Mesodermal cell (in vitro differentiated cells): ENCODE results near the gene TTC13.

ENCODE experiments used
- H3K27ac ChIP-seq: 2 replicates; pipeline ENCODE4 v1.7.0; 2013; ENCODE audit warnings: mild to moderate bottlenecking, low read depth, low read length, moderate library complexity; ENCODE audit not compliant: severe bottlenecking
- H3K36me3 ChIP-seq: 2 replicates; pipeline ENCODE4 v1.7.1; 2013; ENCODE audit warnings: mild to moderate bottlenecking, low read length, moderate library complexity; ENCODE audit not compliant: control insufficient read depth, insufficient read depth
- H3K4me1 ChIP-seq: one replicate; pipeline ENCODE4 v1.7.1; 2013; ENCODE audit warnings: mild to moderate bottlenecking, low read length; ENCODE audit not compliant: insufficient read depth, control insufficient read depth, poor library complexity, severe bottlenecking
- H3K4me3 ChIP-seq: 2 replicates; pipeline ENCODE4 v1.7.0; 2013; ENCODE audit warnings: low read length, control low read depth, mild to moderate bottlenecking; ENCODE audit not compliant: insufficient read depth, poor library complexity, severe bottlenecking; ENCODE audit errors: extremely low read depth
- H3K9me3 ChIP-seq: 2 replicates; pipeline ENCODE4 v1.7.1; 2013; ENCODE audit warnings: mild to moderate bottlenecking, low read length, moderate library complexity; ENCODE audit not compliant: control insufficient read depth
- WGBS, 2 experiments: methylation state at CpG; one replicate each; pipeline ENCODE4 v1.1.5; 2013; ENCODE audit warnings: missing lambda C conversion rate in 2 of 2; ENCODE audit not compliant: insufficient coverage in 2 of 2; 5-methylcytosine and 5-hydroxymethylcytosine counted together

The TTC13 gene

DNA sequence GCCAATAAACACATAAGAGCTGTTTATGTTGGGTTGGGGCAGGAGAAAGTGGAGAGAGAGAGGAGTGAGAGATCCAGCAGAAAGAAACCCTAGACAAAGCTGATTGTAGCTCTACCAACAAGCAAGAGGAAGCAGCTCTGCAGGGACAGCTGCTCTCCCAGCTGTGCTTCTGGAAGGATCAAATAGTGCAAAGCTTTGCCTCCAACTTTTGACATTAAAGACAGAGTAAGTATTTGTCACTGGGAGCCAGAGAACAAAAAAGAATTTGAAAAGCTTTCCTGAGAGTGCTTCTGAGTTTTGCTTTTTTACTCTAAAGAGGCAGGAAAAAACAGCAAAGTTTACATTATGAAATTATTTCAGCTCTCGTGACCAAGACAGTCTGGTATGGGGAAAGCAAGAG, 81.9 kb downstream of the TTC13 start:
- 100% methylated on average over 1 of the region's 1 CpG for WGBS, 2 experiments
- Histone ChIP-seq H3K27ac (no peak overlapping the region), H3K4me1 (peaks cover 8% of the 10 kb centered on the region), H3K36me3 (no peaks in the 10 kb centered on the region), H3K9me3 (no peaks in the 10 kb centered on the region), H3K4me3 (no peak overlapping the region)

DNA sequence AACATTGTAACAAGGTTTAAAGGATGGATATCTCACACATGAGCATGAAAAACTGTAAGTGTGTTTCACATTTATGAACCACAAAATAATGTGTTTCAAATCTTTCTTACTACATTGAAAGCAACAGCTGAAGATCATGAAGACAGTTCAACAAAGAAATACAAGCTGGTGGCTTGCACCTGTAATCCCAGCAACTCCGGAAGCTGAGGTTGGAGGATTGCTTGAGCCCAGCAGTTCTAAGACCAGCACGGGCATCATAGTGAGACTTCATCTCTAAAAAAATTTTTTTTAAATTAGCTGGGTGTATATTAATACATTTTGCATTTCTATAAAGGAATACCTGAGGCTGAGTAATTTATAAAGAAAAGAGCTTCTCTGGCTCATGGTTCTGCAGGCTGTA, 83.2 kb downstream of the TTC13 start:
- no peak overlapping the region for H3K4me3 ChIP-seq
- no peak overlapping the region for H3K27ac ChIP-seq
- H3K4me1 ChIP-seq: peaks cover 15% of the 10 kb centered on the region
- 88 to 100% methylated on average over 1 of the region's 2 CpGs for WGBS, 2 experiments
- no peaks in the 10 kb centered on the region for H3K36me3 ChIP-seq
- no peaks in the 10 kb centered on the region for H3K9me3 ChIP-seq

DNA sequence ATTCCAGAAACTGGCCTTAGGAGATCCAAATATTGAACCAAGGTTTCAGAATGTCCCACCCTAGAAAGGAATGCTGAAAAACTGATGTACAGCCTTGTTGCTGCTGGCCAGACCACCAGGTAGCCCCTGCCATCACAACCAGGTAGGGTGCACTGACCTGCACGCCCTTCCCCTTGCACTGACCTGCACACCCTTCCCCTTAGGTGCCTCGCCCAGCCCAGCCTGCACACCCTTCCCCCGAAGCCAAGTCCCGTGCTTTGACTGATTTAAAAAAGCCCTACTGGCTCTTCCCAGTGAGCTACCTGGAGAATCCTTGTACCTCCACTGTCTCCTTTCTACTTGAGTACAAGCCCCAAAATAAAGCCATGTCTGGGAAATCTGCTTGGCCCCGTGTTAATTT, 84.0 kb downstream of the TTC13 start:
- H3K4me3 ChIP-seq: no peak overlapping the region
- H3K9me3 ChIP-seq: no peaks in the 10 kb centered on the region
- H3K27ac ChIP-seq: no peak overlapping the region
- peaks cover 15% of the 10 kb centered on the region for H3K4me1 ChIP-seq
- no peaks in the 10 kb centered on the region for H3K36me3 ChIP-seq
- 91 to 94% methylated on average over 4 to 5 of the region's 5 CpGs for WGBS, 2 experiments

DNA sequence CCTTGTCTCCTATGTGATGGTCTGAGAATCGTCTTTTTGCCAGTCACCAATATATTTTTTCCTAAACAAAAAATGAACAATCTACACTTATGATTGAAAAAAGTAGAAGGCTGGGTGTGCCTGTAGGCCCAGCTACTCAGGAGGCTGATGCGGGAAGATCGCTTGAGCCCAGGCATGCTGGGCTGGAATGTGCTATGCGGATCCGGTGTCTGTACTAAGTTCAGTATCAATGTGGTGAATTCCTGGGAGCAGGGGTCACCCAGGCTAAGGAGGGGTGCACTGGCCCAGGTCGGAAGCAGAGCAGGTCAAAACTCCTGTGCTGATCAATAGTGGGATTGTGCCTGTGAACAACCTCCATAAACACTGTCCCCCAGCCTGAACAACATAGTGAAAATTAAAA, 84.6 kb downstream of the TTC13 start:
- H3K9me3 ChIP-seq: no peaks in the 10 kb centered on the region
- 87 to 89% methylated on average over 4 of the region's 6 CpGs for WGBS, 2 experiments
- no peaks in the 10 kb centered on the region for H3K36me3 ChIP-seq
- no peak overlapping the region for H3K4me3 ChIP-seq
- no peak overlapping the region for H3K27ac ChIP-seq
- peaks cover 15% of the 10 kb centered on the region for H3K4me1 ChIP-seq

DNA sequence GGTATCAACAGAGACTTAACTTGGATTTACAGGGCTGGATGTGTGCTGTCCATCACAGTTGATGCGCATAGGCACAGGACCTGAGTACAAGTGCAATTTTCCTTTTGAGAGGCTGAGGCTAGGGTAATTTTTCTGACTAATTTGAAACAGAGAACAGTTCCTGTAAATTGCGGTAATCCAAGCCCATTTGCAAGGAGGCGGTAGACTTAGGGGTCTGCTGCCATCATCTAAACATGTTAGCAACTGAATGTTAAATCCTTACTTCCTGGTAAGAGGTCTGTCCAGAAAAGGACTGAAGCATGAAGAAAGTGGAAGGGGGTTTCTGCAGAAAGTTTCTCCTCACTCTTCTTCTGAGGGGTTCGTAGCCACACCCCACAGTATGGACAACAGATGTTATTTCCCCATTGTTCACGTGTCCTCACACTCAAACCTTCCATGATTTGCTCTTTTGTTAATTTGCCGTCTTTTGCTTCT, 86.6 kb downstream of the TTC13 start:
- Histone ChIP-seq H3K9me3 (no peaks in the 10 kb centered on the region), H3K36me3 (no peaks in the 10 kb centered on the region), H3K4me1 (peaks cover 15% of the 10 kb centered on the region), H3K27ac (no peak overlapping the region), H3K4me3 (no peak overlapping the region)
- 91 to 92% methylated on average over 5 to 6 of the region's 6 CpGs for WGBS, 2 experiments

DNA sequence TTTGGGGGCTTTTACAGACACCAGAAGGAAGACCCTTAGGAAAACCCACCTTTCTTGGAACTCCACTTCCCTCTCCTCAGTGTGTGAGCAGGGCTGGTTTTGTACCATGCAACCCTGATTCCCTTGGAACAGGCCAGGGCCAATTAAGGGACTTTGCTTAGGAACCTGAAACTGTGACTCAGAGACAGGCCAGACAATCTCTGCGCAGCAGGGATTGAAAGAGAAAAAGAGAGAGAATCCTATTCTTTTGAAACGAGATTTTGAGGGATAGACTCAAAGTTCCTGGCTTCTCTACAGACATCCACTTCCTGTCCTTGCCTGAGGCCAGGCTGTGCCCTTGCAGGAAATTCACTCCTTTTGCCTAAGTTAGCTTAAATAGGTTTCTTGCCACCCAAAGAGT, 87.2 kb downstream of the TTC13 start:
- Histone ChIP-seq H3K27ac (peak overlapping the region; percentile 62), H3K4me3 (no peak overlapping the region), H3K4me1 (peaks cover 15% of the 10 kb centered on the region), H3K9me3 (no peaks in the 10 kb centered on the region), H3K36me3 (no peaks in the 10 kb centered on the region)
- WGBS, 2 experiments: 18 to 22% methylated on average over 2 of the region's 2 CpGs

DNA sequence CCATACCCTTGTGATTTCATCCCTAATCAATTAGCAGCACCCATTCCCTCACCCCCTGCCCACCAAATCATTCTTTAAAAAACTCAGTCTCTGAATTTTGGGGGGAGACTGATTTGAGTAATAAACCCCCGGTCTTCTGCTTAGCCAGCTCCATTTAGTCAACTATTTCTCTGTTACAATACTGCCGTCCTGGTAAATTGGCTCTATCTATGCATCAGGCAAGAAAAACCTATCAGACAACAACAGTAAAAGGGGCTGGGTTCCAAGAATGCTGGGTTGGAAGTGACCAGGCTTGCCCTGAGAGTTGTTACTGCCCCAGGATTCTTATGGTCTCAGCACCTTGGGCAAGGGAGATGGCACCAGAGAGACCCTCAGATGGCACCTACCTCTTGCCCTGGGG, 94.0 kb downstream of the TTC13 start:
- Histone ChIP-seq H3K4me1 (no peaks in the 10 kb centered on the region), H3K4me3 (no peak overlapping the region), H3K27ac (no peak overlapping the region), H3K36me3 (no peaks in the 10 kb centered on the region), H3K9me3 (peaks cover 6% of the 10 kb centered on the region)
- 94% methylated on average over 2 of the region's 2 CpGs; no CpG with 5 or more reads in 1 of the 2 experiments for WGBS, 2 experiments

DNA sequence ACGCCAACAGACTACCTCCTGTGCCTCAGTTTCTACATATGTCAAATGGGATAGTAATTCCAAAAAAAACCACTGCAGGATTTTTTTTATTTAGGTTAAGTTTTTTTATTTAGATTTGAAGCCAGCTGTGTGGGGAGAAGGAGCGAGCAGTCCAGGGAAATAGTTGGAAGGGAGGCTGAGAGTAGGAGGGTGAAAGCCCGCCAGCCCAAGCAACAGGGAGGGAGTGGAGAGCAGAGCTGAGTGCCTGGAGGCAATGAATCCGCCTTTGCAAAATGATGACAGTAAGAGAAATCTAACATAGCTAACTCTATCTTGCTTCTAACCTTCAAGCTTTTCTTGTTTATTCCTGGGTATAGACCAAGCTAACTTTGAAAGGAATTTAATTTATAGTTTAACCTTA, 94.7 kb downstream of the TTC13 start:
- Histone ChIP-seq H3K4me3 (no peak overlapping the region), H3K9me3 (peaks cover 6% of the 10 kb centered on the region), H3K36me3 (no peaks in the 10 kb centered on the region), H3K27ac (no peak overlapping the region), H3K4me1 (no peaks in the 10 kb centered on the region)
- 86 to 100% methylated on average over 2 to 3 of the region's 4 CpGs for WGBS, 2 experiments

DNA sequence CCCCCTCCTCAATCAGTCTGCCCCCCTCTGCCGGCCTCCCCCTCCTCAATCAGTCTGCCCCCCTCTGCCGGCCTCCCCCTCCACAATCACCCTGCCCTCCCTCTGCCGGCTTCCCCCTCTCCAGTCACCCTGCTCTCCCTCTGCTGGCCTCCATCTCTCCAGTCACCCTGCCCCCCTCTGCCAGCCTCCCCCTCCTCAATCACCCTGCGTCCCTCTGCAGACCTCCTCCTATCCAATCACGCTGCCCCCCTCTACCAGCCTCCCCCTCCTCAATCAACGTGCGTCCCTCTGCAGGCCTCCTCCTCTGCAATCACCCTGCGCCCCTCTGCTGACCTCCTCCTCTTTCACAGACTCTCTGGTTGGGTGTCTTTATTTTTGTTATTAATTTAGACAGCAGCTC, 98.9 kb downstream of the TTC13 start:
- 33 to 40% methylated on average over 1 of the region's 8 CpGs for WGBS, 2 experiments
- Histone ChIP-seq H3K4me3 (no peak overlapping the region), H3K4me1 (peaks cover 11% of the 10 kb centered on the region), H3K27ac (no peak overlapping the region), H3K9me3 (peaks cover under 1% of the 10 kb centered on the region), H3K36me3 (no peaks in the 10 kb centered on the region)

DNA sequence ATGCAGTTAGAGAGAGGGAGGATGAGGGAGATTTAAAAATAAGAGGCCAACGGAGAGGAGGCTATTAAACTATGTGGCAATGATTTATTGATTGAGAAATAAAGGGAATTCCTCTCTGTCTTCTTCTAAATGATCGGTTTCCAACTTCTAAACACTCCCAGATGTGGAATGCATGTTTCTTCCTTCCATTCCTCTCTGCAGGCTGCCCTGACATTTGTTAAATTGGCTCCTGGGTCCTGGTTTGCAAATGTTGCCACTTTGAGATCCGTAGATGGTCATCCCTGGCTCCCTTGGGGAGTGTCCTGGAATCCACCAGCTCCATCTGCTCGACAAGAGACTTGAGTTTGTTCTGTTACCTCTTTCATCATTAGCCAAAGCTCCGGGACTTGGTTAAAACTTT, 100.1 kb downstream of the TTC13 start:
- H3K4me3 ChIP-seq: no peak overlapping the region
- no peaks in the 10 kb centered on the region for H3K36me3 ChIP-seq
- 82 to 95% methylated on average over 3 to 5 of the region's 5 CpGs for WGBS, 2 experiments
- H3K9me3 ChIP-seq: no peaks in the 10 kb centered on the region
- no peak overlapping the region for H3K27ac ChIP-seq
- H3K4me1 ChIP-seq: peaks cover 11% of the 10 kb centered on the region

DNA sequence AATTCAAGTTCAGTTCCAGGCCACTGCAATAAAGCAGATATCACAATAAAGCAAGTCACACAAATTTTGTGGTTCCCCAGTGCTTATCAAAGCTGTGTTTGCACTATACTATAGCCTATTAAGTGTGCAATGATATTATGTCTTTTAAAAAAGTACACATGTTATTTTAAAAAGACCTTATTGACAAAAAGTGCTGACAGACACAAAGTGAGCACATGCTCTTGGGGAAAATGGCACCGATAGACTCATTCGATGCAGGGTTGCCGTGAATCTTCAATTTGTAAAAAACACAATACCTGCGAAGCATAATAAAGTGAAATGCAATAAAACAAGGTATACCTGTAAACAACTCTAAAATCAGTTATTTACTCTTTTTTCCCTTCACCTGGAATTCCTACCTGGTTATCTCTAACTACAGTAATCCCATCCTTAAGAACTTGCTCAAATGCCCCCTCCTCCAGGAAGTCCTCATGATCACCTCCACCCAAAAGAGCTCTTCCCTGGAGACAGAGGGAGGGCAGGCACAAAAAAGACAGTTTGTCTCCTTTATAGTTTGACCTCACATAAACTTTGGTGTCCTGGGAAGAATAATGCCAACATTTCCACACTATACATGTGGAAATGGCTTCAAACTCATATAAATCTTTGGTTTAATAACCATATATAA, 100.6 kb downstream of the TTC13 start:
- no peak overlapping the region for H3K27ac ChIP-seq
- H3K9me3 ChIP-seq: no peaks in the 10 kb centered on the region
- H3K36me3 ChIP-seq: no peaks in the 10 kb centered on the region
- no peak overlapping the region for H3K4me3 ChIP-seq
- H3K4me1 ChIP-seq: peaks cover 11% of the 10 kb centered on the region
- 96% methylated on average over 3 to 4 of the region's 4 CpGs for WGBS, 2 experiments
